Measurements from ENCODE around the gene MOK. TPM values are rescaled to one million over a fixed set of nuclear protein-coding genes. Genes with fewer than 3 reads are reported as not detected.

Gene MOK
- total RNA-seq, 4 donors from 2014 or later = 1.0 to 23.0 (median 11.9) TPM

DNA sequence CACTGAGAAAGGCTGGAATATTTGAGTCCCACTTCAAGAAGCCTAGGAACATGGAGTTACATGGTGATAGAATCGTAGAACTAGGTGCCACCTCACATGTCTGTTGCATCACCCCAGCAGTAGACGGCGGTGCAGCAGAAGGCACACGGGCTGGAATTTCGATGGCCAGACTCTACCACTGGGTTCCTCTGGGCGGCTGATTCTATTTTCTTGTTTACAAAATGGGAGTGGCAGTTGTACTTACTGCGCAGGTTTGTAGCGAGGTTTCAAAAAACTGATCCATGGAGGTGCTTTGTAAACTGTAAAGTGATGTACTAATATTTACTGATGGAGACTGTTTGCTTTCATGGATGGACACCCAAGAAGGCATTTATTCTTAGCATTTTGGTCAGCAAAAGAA, 119.6 kb downstream of the MOK start:
- Histone ChIP-seq H3K27ac (no peak overlapping the region), H3K4me1 (peaks cover 0 to 14% of the 10 kb centered on the region in 2 donors)
- no peak for DNase-seq

DNA sequence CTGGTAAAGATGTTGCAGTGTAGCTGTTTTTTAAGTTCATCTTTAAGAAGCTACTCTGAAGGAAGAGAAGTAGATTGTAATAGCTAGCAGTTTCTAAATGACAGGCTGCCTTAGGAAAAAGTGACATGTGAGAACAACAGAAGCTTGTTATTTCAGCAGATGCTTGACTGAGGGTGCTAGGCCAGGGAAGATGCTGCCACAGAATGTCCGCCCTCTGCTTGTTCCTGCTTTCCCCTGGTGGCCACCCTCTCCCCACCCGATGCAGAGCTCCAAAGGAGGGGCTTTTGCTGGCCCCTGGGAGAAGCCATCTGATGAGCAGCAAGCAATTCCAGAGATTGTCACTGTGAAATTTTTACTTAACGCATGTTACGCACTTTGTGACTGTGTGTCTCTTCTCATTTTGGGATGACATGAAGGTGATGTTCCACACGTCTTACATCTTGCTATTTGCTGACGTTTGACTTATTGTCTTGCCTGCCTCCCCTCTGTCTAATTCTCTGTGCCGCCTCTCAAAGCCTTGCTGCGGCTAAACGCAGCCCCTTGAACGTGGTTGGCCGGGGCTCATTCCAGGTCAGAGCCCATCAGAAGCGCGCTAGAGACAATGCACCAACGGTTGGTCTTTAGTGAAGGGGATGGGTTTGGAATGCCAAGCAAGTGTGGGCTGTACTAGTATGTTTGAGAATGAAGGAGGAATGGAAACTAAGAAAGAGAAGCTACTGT, 120.5 kb downstream of the MOK start:
- TF ChIP-seq, protein P1, sequence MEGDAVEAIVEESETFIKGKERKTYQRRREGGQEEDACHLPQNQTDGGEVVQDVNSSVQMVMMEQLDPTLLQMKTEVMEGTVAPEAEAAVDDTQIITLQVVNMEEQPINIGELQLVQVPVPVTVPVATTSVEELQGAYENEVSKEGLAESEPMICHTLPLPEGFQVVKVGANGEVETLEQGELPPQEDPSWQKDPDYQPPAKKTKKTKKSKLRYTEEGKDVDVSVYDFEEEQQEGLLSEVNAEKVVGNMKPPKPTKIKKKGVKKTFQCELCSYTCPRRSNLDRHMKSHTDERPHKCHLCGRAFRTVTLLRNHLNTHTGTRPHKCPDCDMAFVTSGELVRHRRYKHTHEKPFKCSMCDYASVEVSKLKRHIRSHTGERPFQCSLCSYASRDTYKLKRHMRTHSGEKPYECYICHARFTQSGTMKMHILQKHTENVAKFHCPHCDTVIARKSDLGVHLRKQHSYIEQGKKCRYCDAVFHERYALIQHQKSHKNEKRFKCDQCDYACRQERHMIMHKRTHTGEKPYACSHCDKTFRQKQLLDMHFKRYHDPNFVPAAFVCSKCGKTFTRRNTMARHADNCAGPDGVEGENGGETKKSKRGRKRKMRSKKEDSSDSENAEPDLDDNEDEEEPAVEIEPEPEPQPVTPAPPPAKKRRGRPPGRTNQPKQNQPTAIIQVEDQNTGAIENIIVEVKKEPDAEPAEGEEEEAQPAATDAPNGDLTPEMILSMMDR (IDR thresholded peaks at IDR 0.05) = no peak
- no peak for TF ChIP-seq POLR2A (IDR thresholded peaks at IDR 0.05)
- no peak overlapping the region for H3K4me3 ChIP-seq
- intact Hi-C loops (cut with DNase I; ENCODE audit: low total_unique reads) = no loop called here
- no peak for DNase-seq
- H3K27ac ChIP-seq = no peak overlapping the region
- peaks cover 0 to 14% of the 10 kb centered on the region in 2 donors for H3K4me1 ChIP-seq
- H3K27me3 ChIP-seq = no peaks in the 10 kb centered on the region
- no peaks in the 10 kb centered on the region for H3K9me3 ChIP-seq
- no peaks in the 10 kb centered on the region for H3K36me3 ChIP-seq

More for the DNA sequence above, 119.6 kb downstream of the MOK start:
- Histone ChIP-seq H3K36me3 (no peaks in the 10 kb centered on the region), H3K9me3 (no peaks in the 10 kb centered on the region), H3K4me3 (no peak overlapping the region), H3K27me3 (no peaks in the 10 kb centered on the region)
- intact Hi-C loops (cut with DNase I; ENCODE audit: low total_unique reads) = no loop called here
- no peak for TF ChIP-seq POLR2A (IDR thresholded peaks at IDR 0.05)
- TF ChIP-seq, protein P1 (IDR thresholded peaks at IDR 0.05) = no peak

DNA sequence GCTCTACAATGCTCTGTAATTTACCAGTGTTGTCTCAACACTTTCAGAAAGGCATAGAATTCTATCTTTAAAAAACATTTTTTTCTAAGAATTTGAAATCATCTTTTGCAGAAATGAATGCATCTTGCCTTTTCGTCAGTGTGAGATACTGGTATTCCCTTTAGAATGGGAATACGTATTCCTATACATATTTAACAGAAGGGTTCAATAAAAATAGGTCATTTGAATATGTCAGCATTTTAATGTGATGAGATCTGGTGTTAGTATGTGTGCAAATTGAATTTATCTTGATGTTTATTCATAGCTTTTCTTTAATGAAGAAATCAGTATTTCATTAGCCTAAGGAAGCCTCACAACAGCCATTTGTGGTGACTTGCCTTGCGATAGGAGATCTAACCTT, 121.1 kb downstream of the MOK start:
- peaks cover 0 to 14% of the 10 kb centered on the region in 2 donors for H3K4me1 ChIP-seq
- intact Hi-C loops (cut with DNase I; ENCODE audit: low total_unique reads) = no loop called here

DNA sequence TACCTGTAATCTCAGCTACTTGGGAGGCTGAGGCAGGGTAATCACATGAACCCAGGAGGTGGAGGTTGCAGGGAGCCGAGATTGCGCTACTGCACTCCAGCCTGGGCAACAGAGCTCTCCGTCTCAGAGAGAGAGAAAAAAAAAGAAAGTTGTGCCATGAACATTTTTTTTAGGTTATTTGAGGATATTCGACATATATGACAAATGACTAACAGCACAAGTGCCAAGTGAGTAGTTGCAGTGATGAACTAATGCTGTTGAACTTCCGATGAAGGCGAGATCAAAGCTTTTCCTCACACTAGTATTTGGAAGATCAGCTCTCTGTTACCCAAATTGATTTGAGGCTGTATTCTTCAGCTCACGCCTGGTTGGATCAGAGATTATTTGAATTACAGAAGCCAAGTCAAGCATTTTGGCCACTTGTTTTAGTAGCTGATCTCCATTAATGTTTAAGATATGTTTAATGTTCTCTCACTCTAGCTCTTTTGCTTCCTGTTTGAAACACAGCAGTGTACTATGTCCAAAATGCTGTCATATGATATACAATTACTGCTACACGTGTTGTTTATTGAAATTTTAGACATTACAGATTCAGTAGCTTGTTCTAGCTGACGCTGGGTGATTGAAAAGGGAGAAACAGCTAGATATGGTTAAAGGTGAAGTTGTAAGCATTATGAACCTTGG, 121.9 kb downstream of the MOK start:
- Histone ChIP-seq H3K9me3 (no peaks in the 10 kb centered on the region), H3K36me3 (no peaks in the 10 kb centered on the region), H3K4me1 (peaks cover 0 to 14% of the 10 kb centered on the region in 2 donors), H3K4me3 (no peak overlapping the region), H3K27ac (no peak overlapping the region), H3K27me3 (no peaks in the 10 kb centered on the region)
- intact Hi-C loops (cut with DNase I; ENCODE audit: low total_unique reads) = no loop called here
- DNase-seq = no peak
- TF ChIP-seq POLR2A (IDR thresholded peaks at IDR 0.05) = no peak
- TF ChIP-seq, protein P1 (IDR thresholded peaks at IDR 0.05) = no peak

More for the DNA sequence above, 121.1 kb downstream of the MOK start:
- no peak for DNase-seq
- TF ChIP-seq, protein P1 (IDR thresholded peaks at IDR 0.05) = no peak
- no peak for TF ChIP-seq POLR2A (IDR thresholded peaks at IDR 0.05)
- H3K36me3 ChIP-seq = no peaks in the 10 kb centered on the region
- no peaks in the 10 kb centered on the region for H3K9me3 ChIP-seq
- H3K27me3 ChIP-seq = no peaks in the 10 kb centered on the region
- no peak overlapping the region for H3K27ac ChIP-seq
- H3K4me3 ChIP-seq = no peak overlapping the region

DNA sequence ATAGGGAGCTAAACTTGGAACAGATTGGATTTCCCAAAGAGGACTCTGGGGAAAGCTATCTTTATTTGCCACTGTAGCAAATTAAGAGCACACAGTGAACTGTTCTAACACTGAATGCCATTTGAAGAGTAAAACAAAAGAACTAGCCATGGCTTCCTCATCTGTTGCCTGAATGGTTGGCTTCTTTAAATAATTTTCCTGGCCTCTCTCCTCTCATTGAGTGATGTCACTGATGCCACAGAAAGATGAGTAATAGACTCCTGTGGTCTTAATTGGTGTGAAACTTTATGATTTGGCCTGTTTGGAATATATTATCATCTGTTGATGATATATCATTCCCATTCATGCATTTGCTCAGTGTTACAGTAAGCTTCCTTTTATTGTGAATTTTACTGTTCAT, 122.8 kb downstream of the MOK start:
- no peak overlapping the region for H3K4me3 ChIP-seq
- peaks cover 0 to 14% of the 10 kb centered on the region in 2 donors for H3K4me1 ChIP-seq
- no peaks in the 10 kb centered on the region for H3K27me3 ChIP-seq
- no peak for TF ChIP-seq POLR2A (IDR thresholded peaks at IDR 0.05)
- TF ChIP-seq, protein P1 (IDR thresholded peaks at IDR 0.05) = no peak
- H3K9me3 ChIP-seq = no peaks in the 10 kb centered on the region
- H3K27ac ChIP-seq = no peak overlapping the region
- DNase-seq = no peak
- no peaks in the 10 kb centered on the region for H3K36me3 ChIP-seq
- intact Hi-C loops (cut with DNase I; ENCODE audit: low total_unique reads) = no loop called here

All from uterus (tissue), 4 donors.